Mammary epithelial cell (primary cell): ENCODE data around the gene NAT10.
"Not testable (repeated sequence)": the region's sequence is repeated elsewhere in the genome, so short reads cannot be mapped to it uniquely, and the experiment has no call there.

Experiments used
- EZH2 ChIP-seq: IDR thresholded peaks from 2 replicates; pipeline ENCODE4 v1.6.1; 2012; ENCODE audit warnings: low read length, inconsistent platforms, borderline replicate concordance
- TF ChIP-seq, protein P1 (sequence below), 2 donors: IDR thresholded peaks in 1 of 2; conservative IDR thresholded peaks in 1 of 2; 2 replicates each; pipeline ENCODE4 v1.5.1; 2011 to 2012; ENCODE audit warnings: inconsistent platforms in 2 of 2, low read length in 2 of 2, mild to moderate bottlenecking in 2 of 2, control low read depth in 1 of 2, low read depth in 1 of 2; ENCODE audit not compliant: insufficient read depth in 1 of 2; ENCODE audit errors: extremely low read depth in 1 of 2

DNA sequence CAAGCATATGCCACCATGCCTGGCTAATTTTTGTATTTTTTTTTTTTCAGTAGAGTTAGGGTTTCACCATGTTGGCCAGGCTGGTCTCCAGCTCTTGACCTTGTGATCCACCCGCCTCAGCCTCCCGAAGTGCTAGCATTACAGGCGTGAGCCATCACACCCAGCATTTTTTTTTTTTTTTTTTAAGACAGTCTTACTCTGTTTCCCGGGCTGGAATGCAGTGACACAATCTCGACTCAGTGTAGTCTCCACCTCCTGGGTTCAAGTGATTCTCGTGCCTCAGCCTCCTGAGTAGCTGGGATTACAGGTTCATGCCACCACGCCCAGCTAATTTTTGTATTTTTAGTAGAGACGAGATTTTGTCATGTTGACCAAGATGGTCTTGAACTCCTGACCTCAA lies 38.7 kb upstream of the NAT10 start:
- TF ChIP-seq, protein P1, sequence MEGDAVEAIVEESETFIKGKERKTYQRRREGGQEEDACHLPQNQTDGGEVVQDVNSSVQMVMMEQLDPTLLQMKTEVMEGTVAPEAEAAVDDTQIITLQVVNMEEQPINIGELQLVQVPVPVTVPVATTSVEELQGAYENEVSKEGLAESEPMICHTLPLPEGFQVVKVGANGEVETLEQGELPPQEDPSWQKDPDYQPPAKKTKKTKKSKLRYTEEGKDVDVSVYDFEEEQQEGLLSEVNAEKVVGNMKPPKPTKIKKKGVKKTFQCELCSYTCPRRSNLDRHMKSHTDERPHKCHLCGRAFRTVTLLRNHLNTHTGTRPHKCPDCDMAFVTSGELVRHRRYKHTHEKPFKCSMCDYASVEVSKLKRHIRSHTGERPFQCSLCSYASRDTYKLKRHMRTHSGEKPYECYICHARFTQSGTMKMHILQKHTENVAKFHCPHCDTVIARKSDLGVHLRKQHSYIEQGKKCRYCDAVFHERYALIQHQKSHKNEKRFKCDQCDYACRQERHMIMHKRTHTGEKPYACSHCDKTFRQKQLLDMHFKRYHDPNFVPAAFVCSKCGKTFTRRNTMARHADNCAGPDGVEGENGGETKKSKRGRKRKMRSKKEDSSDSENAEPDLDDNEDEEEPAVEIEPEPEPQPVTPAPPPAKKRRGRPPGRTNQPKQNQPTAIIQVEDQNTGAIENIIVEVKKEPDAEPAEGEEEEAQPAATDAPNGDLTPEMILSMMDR (conservative IDR thresholded peaks at IDR 0.05 in 1 of 2, IDR thresholded peaks at IDR 0.05 in 1 of 2; ENCODE audit: extremely low read depth in 1 of 2, insufficient read depth in 1 of 2, low read depth in 1 of 2, low read length in 2 of 2), result not testable (repeated sequence)
- not testable (repeated sequence) for TF ChIP-seq EZH2
